Measurements from ENCODE around the gene CLPSL1. TPM values are rescaled to one million over a fixed set of nuclear protein-coding genes. Genes with fewer than 3 reads are reported as not detected.

CLPSL1 gene
- total RNA-seq, 2 donors from 2014 or later = not detected

- Mint-ChIP-seq H3K27ac (no peak overlapping the region), H3K27me3 (ENCODE audit: low read depth) (no peaks in the 10 kb centered on the region), H3K4me3 (no peak overlapping the region), H3K4me1 (ENCODE audit: low read depth) (peaks cover 15% of the 10 kb centered on the region), H3K9me3 (peaks cover 2 to 3% of the 10 kb centered on the region in 2 donors), H3K36me3 (ENCODE audit: insufficient read depth in 2 of 2) (peaks cover 3 to 8% of the 10 kb centered on the region in 2 donors)
- ATAC-seq (replicated peaks in 1 of 2) (no peak), DNase-seq (no peak)
Observed at GRCh38 chr6:35746516-35746915, 34.3 kb upstream of the CLPSL1 start.

- Mint-ChIP-seq H3K36me3 (ENCODE audit: insufficient read depth in 2 of 2) (peaks cover 3 to 8% of the 10 kb centered on the region in 2 donors), H3K27me3 (ENCODE audit: low read depth) (no peaks in the 10 kb centered on the region), H3K4me1 (ENCODE audit: low read depth) (peaks cover 27% of the 10 kb centered on the region), H3K4me3 (no peak overlapping the region), H3K9me3 (peaks cover 2 to 3% of the 10 kb centered on the region in 2 donors), H3K27ac (no peak overlapping the region)
- DNase-seq (no peak), ATAC-seq (replicated peaks in 1 of 2) (no peak)
Observed at GRCh38 chr6:35747877-35748276, 32.9 kb upstream of the CLPSL1 start.

- Mint-ChIP-seq H3K27me3 (ENCODE audit: low read depth) (no peaks in the 10 kb centered on the region), H3K4me1 (ENCODE audit: low read depth) (peaks cover 27% of the 10 kb centered on the region), H3K27ac (no peak overlapping the region), H3K4me3 (no peak overlapping the region), H3K9me3 (peaks cover 2 to 3% of the 10 kb centered on the region in 2 donors), H3K36me3 (ENCODE audit: insufficient read depth in 2 of 2) (peaks cover 3 to 8% of the 10 kb centered on the region in 2 donors)
- ATAC-seq (replicated peaks in 1 of 2) (peak; percentile 52 to 55), DNase-seq (no peak)
Observed at GRCh38 chr6:35750557-35750956, 30.3 kb upstream of the CLPSL1 start.

GRCh38 chr6:35751594-35751993 is 29.2 kb upstream of the CLPSL1 start:
- H3K27me3 Mint-ChIP-seq (ENCODE audit: low read depth) = no peaks in the 10 kb centered on the region
- H3K4me1 Mint-ChIP-seq (ENCODE audit: low read depth) = peaks cover 27% of the 10 kb centered on the region
- peaks cover 2% of the 10 kb centered on the region in 2 donors for H3K9me3 Mint-ChIP-seq
- H3K4me3 Mint-ChIP-seq = peak overlapping the region; percentile 19 to 50
- DNase-seq = peak; percentile 56 to 69
- peak; percentile 96 to 99 for ATAC-seq (replicated peaks in 1 of 2)
- peaks cover 3 to 8% of the 10 kb centered on the region in 2 donors for H3K36me3 Mint-ChIP-seq (ENCODE audit: insufficient read depth in 2 of 2)
- H3K27ac Mint-ChIP-seq = no peak overlapping the region

GRCh38 chr6:35752330-35752729 is 28.5 kb upstream of the CLPSL1 start:
- peaks cover 3 to 6% of the 10 kb centered on the region in 2 donors for H3K36me3 Mint-ChIP-seq (ENCODE audit: insufficient read depth in 2 of 2)
- DNase-seq (no peak), ATAC-seq (replicated peaks in 1 of 2) (no peak)
- H3K4me1 Mint-ChIP-seq (ENCODE audit: low read depth) = peaks cover 27% of the 10 kb centered on the region
- H3K4me3 Mint-ChIP-seq = no peak overlapping the region
- H3K27ac Mint-ChIP-seq = no peak overlapping the region
- peaks cover 0 to 2% of the 10 kb centered on the region in 2 donors for H3K9me3 Mint-ChIP-seq
- no peaks in the 10 kb centered on the region for H3K27me3 Mint-ChIP-seq (ENCODE audit: low read depth)

- no peak overlapping the region for H3K4me3 Mint-ChIP-seq
- no peaks in the 10 kb centered on the region for H3K36me3 Mint-ChIP-seq (ENCODE audit: insufficient read depth in 2 of 2)
- no peak for ATAC-seq (replicated peaks in 1 of 2)
- H3K4me1 Mint-ChIP-seq (ENCODE audit: low read depth) = peaks cover 27% of the 10 kb centered on the region
- no peak for DNase-seq
- peaks cover 16% of the 10 kb centered on the region for H3K27me3 Mint-ChIP-seq (ENCODE audit: low read depth)
- no peaks in the 10 kb centered on the region for H3K9me3 Mint-ChIP-seq
- H3K27ac Mint-ChIP-seq = no peak overlapping the region
Observed at GRCh38 chr6:35754452-35755277, 26.2 kb upstream of the CLPSL1 start.

- Mint-ChIP-seq H3K27ac (no peak overlapping the region), H3K4me1 (ENCODE audit: low read depth) (peaks cover 23% of the 10 kb centered on the region), H3K27me3 (ENCODE audit: low read depth) (peaks cover 22% of the 10 kb centered on the region), H3K36me3 (ENCODE audit: insufficient read depth in 2 of 2) (no peaks in the 10 kb centered on the region), H3K4me3 (no peak overlapping the region), H3K9me3 (no peaks in the 10 kb centered on the region)
- ATAC-seq (replicated peaks in 1 of 2) (no peak), DNase-seq (no peak)
Observed at GRCh38 chr6:35755278-35755924, 25.4 kb upstream of the CLPSL1 start.

GRCh38 chr6:35757456-35758123 is 23.2 kb upstream of the CLPSL1 start:
- peak in 1 of 2 donors; percentile 49 for ATAC-seq (replicated peaks in 1 of 2)
- Mint-ChIP-seq H3K27me3 (ENCODE audit: low read depth) (peaks cover 35% of the 10 kb centered on the region), H3K9me3 (no peaks in the 10 kb centered on the region), H3K4me3 (no peak overlapping the region), H3K4me1 (ENCODE audit: low read depth) (peaks cover 1% of the 10 kb centered on the region), H3K36me3 (ENCODE audit: insufficient read depth in 2 of 2) (no peaks in the 10 kb centered on the region), H3K27ac (no peak overlapping the region)
- DNase-seq = peak in 1 of 2 donors; percentile 13

GRCh38 chr6:35759426-35759825 is 21.4 kb upstream of the CLPSL1 start:
- DNase-seq (no peak), ATAC-seq (replicated peaks in 1 of 2) (no peak)
- no peak overlapping the region for H3K4me3 Mint-ChIP-seq
- no peak overlapping the region for H3K27ac Mint-ChIP-seq
- H3K4me1 Mint-ChIP-seq (ENCODE audit: low read depth) = peaks cover 10% of the 10 kb centered on the region
- H3K27me3 Mint-ChIP-seq (ENCODE audit: low read depth) = peaks cover 54% of the 10 kb centered on the region
- no peaks in the 10 kb centered on the region for H3K36me3 Mint-ChIP-seq (ENCODE audit: insufficient read depth in 2 of 2)
- no peaks in the 10 kb centered on the region for H3K9me3 Mint-ChIP-seq

GRCh38 chr6:35765739-35766138 is 15.1 kb upstream of the CLPSL1 start:
- no peaks in the 10 kb centered on the region for H3K36me3 Mint-ChIP-seq (ENCODE audit: insufficient read depth in 2 of 2)
- peaks cover 10% of the 10 kb centered on the region for H3K4me1 Mint-ChIP-seq (ENCODE audit: low read depth)
- DNase-seq (no peak), ATAC-seq (replicated peaks in 1 of 2) (no peak)
- no peaks in the 10 kb centered on the region for H3K9me3 Mint-ChIP-seq
- no peak overlapping the region for H3K4me3 Mint-ChIP-seq
- H3K27ac Mint-ChIP-seq = no peak overlapping the region
- H3K27me3 Mint-ChIP-seq (ENCODE audit: low read depth) = peaks cover 37% of the 10 kb centered on the region

GRCh38 chr6:35769211-35769610 is 11.6 kb upstream of the CLPSL1 start:
- Mint-ChIP-seq H3K9me3 (no peaks in the 10 kb centered on the region), H3K27me3 (ENCODE audit: low read depth) (peaks cover 11% of the 10 kb centered on the region), H3K27ac (no peak overlapping the region), H3K4me1 (ENCODE audit: low read depth) (peaks cover 2% of the 10 kb centered on the region), H3K36me3 (ENCODE audit: insufficient read depth in 2 of 2) (no peaks in the 10 kb centered on the region), H3K4me3 (no peak overlapping the region)
- DNase-seq (no peak), ATAC-seq (replicated peaks in 1 of 2) (no peak)

- Mint-ChIP-seq H3K4me1 (ENCODE audit: low read depth) (no peaks in the 10 kb centered on the region), H3K36me3 (ENCODE audit: insufficient read depth in 2 of 2) (no peaks in the 10 kb centered on the region), H3K27me3 (ENCODE audit: low read depth) (peaks cover 6% of the 10 kb centered on the region), H3K9me3 (no peaks in the 10 kb centered on the region), H3K4me3 (no peak overlapping the region), H3K27ac (no peak overlapping the region)
- ATAC-seq (replicated peaks in 1 of 2) (no peak), DNase-seq (no peak)
Observed at GRCh38 chr6:35771343-35771627, 9.5 kb upstream of the CLPSL1 start.

GRCh38 chr6:35774116-35774794 is 6.6 kb upstream of the CLPSL1 start:
- ATAC-seq (replicated peaks in 1 of 2) (no peak), DNase-seq (no peak)
- H3K27ac Mint-ChIP-seq = no peak overlapping the region
- H3K36me3 Mint-ChIP-seq (ENCODE audit: insufficient read depth in 2 of 2) = no peaks in the 10 kb centered on the region
- H3K4me1 Mint-ChIP-seq (ENCODE audit: low read depth) = no peaks in the 10 kb centered on the region
- no peak overlapping the region for H3K4me3 Mint-ChIP-seq
- no peaks in the 10 kb centered on the region for H3K9me3 Mint-ChIP-seq
- peaks cover 23% of the 10 kb centered on the region for H3K27me3 Mint-ChIP-seq (ENCODE audit: low read depth)
